NCI-H345 (cell line): ENCODE data around the gene ETS1.

Experiments
- DNase-seq: peaks from one replicate; lab custom pipeline; 2025; lab: John Stamatoyannopoulos, UW

ETS1 gene

DNA sequence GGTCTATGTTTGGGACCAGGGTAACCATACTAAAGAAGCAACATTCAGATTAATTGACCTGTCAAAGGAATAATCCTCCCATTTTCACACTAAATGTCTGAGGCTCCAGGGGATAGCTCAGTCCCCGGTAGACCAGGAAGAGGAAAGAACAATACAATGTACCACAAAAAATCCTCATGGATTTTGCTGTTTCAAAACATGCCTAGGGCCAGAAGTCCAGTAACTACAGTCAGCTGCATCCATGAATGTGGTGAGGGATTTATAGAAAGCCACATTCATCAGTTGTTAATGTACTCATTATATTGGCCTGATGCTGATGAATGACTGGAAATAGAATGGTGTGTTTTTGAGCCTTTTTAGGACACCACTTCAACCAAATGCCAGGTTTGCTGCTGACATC, 6.9 kb upstream of the ETS1 start:
- no peak for DNase-seq

GRCh38 chr11:128593281-128593680, 5.9 kb upstream of the ETS1 start:
- DNase-seq: no peak

DNA sequence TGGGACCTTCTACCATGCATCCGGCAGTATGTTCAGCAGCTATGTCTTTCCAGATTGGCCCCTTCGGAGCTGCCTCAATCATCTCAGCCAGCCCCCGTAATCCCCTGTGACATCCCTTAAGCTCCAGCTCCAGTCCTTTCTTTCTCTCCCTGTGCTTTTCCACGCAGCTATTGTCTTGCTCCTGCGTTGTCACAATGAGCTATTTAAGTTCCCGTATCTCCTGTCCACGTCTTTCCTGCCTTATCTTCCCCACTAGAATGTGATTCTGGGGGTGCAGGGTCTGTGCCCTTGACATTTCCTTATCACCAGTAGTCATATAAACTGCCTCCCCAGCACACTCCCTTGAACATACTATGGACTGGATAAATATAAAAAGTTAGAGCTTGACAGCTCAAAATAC, 5.1 kb upstream of the ETS1 start:
- DNase-seq: no peak

DNA sequence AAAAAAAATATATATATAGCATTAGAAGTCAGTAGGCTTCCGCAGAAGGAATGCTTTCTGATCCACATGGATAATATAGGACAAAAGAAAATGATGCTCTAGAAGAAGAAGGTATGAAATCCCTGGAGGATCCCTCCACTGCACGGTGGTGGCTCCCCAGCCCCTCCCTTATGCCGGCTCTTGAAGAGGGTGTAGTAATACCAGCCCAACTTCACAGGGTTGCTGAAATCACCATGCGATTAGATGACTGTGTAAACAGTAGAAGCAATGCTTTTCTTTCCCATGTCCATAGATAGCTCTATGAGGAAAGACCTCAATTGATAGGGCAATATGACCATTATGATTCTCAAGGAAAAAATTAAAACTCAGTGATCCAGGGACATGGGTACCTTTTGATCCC, 3.2 kb upstream of the ETS1 start:
- no peak for DNase-seq

GRCh38 chr11:128589998-128590397, 2.6 kb upstream of the ETS1 start:
- DNase-seq: no peak

DNA sequence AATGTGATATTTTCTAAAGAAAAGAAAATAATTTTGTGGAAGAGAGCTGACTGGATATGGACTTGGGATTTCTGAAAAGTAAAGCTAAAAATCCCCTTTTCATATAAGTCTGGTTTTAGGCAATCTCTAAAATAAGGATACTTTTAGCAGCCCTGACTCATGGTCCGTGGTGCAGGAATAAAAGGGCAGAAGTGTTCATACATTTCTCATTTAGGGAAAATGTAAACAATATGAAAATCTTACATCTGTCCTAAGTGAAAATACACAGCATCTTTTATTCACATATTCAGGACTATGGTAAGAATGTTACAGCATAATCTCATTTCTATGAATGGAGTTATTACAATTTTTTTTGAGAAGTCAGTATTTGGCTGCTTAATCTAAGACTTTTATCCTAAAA, 735 bp upstream of the ETS1 start:
- DNase-seq: no peak

DNA sequence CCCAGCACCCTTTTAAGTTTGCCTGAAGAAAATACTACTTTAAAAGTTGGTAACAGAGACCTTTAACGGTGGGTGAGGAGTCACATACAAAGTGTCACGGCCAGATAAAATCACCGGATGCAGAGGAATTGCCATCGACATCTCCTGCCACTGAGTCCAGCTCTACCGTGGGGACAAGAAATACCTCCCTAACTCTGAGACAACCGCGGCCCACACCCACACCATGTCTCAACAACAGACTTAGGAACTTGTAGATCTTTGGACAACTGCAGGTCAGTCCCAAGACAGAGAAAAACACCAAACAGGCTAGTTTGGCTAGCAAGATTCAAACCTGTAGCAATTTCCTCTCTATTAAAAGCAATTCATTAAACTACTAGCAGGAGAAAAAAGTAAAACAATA, 669 bp downstream of the ETS1 start:
- DNase-seq: no peak

DNA sequence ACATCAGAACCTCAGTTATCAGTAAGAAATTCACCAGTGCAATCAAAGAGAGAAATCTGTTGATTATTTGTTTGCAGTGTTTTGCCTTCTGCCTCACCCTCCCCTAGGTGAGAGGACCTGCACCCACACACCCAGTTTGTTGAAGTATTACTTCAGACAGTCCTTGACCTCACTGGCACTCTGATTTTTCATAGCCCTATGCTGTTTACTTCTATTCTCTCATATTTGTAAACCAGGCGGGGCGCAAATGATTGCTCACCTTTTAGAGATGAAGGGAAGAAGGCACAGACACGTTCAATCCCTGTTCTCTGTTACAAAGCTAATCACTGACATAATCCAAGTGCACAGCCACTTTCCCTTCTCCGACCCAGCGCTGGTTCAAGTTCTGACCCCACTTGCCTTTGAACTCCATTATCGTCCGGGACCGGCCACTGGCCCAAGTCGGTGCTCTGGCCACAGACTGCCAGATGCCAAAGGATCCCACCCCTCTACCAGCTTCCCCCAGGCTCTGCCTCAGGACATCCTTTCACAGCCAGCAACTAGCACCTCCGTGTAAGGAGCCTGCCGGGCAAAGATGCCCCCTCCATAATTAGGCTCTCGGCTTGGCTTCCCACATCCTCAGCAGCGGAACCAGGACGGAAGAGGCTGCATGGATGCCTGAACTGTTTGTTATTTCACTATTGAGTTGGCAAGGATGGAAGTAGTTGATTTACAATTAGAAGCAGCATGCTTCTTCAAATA, 1.7 kb downstream of the ETS1 start:
- no peak for DNase-seq

DNA sequence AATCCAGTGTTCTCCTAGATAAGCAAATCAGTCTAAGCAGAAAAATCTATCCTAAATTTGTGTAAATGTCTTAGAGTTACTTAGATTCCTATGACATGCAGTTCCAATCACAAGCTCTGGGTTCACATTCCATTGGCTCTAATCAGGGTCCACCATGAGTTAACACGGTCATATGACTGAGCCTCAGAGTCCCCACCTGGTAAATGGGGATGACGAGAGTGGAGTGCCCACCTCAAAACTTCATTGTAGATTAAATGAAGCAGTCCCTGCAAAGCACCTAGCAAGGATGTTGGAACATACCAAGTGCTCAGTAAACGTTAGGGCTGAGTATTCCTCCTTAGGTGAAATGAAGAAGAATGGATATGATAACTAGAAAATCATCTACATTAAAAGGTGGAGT, 3.1 kb downstream of the ETS1 start:
- DNase-seq: no peak

GRCh38 chr11:128582496-128583366, 4.6 kb downstream of the ETS1 start:
- DNase-seq: no peak

DNA sequence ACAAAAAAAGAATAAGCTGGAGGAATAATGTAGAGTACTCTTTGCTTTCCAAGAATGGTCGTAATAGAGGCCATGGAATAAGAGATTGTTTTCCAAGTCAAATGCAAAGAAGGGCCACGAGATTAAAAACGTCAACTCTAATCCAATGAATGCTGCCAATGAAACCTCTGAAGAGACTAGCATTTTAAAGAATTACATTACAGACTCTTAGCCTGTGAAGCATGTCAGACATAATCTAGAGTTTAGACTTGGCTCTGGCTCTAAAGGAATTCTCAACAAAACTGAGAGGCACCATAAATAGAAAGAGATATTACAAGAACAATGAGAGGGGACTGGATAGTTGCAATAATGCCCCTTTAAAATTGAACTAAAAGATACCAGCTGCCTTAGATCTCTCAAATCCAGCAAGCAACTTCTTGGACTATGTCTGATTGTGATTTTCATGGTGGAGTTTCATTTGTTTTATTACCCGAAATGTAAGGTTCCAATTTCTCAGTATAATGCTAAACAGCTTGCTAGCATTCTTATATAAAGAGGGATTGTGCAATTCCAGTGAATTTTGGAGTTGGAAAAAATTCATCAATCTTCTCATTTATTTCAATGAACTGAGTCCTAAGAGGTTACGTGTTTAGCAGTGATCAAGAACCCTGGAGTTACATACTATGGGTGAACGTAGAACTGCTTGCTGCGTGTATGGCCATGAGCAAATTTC, 5.6 kb downstream of the ETS1 start:
- no peak for DNase-seq

DNA sequence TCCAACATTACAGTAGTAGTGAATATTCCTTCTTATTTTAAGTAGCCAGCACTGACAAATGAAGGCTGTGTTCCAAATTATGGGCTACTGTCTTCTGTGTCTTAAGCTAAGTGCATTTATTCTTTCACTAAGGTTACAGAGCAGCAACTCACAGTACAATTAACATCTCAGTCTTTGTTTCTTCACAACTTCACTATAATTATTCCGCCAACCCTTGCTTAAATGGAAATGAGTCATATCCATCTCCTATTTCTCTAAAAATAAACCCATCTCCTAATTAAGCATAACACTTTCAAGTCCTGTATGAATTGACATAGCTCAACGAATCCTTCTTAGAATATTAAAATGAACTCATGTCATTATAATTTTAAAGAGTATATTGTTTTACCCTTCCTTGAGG, 6.7 kb downstream of the ETS1 start:
- no peak for DNase-seq

- no peak for DNase-seq
Observed at GRCh38 chr11:128579798-128580504, 7.4 kb downstream of the ETS1 start.

GRCh38 chr11:128576555-128576954, 10.8 kb downstream of the ETS1 start:
- no peak for DNase-seq

- DNase-seq: no peak
Observed at GRCh38 chr11:128575961-128576350, 11.4 kb downstream of the ETS1 start.

- DNase-seq: no peak
Observed at GRCh38 chr11:128575174-128575960, 12.0 kb downstream of the ETS1 start.

DNA sequence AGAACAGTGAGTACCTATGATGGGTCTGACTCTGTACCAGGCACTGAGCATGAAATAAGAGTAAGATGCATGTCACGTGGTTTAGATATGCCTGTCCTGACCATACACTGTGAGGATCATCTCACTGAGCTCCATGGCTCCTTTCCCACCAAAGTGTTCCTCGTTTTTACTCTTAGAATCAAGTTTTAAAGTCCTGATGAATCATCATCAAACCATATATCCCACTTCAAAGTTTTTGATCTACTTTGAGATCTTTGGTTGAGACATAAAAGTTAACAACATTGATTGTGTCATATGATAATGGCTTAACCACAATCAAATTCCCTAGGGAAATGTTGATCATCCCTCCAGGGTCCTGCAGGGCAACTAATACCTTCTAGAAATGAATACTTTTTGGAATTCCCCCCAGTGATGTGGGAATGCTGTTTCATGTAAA, 12.8 kb downstream of the ETS1 start:
- no peak for DNase-seq

- DNase-seq: no peak
Observed at GRCh38 chr11:128573638-128574037, 13.7 kb downstream of the ETS1 start.

DNA sequence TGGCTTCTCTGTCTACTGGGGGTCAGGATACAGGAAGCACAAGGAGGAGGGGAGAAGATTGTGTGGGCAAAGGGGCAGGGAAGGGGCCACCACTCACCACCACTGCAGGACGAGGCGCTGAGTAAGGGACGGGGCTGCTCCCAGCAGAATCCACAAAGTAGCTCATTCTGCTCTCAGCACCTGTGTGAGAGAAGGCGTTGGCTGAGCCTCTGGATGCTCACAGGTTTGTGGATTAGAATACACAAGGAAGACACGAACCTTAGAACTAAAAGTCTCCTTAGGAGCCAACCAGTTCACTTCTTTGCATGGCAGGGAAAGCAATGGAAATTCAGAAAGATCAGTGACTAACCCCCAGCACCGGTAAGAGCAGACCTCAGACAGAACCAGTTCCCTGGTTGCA, 14.4 kb downstream of the ETS1 start:
- no peak for DNase-seq

GRCh38 chr11:128570632-128571031, 16.7 kb downstream of the ETS1 start:
- DNase-seq: no peak

- DNase-seq: no peak
Observed at GRCh38 chr11:128569291-128569690, 18.1 kb downstream of the ETS1 start.
